Astrocyte of the cerebellum (primary cell): ENCODE data around the gene GRID2.
"Not testable (repeated sequence)": the region's sequence is repeated elsewhere in the genome, so short reads cannot be mapped to it uniquely, and the experiment has no call there.

ENCODE experiments used
- DNase-seq: peaks from one replicate; pipeline ENCODE4 v3.0.0-alpha.2; 2011; ENCODE audit warnings: low read depth
- H3K4me3 ChIP-seq: 2 replicates; pipeline ENCODE4 v1.5.1; 2011; ENCODE audit warnings: mild to moderate bottlenecking, low read depth, low read length, moderate library complexity
- CTCF ChIP-seq: IDR thresholded peaks from 2 replicates; pipeline ENCODE4 v1.5.1; 2012; ENCODE audit warnings: low read length, low read depth, moderate library complexity, mild to moderate bottlenecking; ENCODE audit errors: missing control alignments
- in situ Hi-C: cut with HindIII; loops from 2 replicates; pipeline ENCODE4 v1.10.0; 2017; ENCODE audit warnings: low sequenced_read_pairs

GRID2 gene

DNA sequence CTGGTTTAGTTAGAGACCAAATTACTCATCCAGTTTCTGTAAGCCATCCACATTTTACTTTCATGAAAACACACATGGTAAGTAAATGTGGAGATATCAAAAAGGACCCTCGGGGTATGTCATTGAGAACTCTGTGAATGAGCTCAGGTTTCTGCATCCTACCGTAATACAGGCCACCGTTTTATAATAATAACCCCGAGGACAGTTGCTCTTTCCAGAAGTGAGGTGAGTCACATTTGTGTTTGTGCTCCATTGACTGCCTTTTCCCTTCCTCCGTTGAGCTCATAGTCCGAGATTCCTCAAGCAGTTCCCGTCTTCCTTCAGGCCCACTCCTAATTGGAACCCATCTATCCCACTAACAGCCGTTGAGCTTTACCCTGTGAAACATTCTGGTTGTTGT, 95.3 kb downstream of the GRID2 start:
- no peak overlapping the region for H3K4me3 ChIP-seq
- in situ Hi-C loops, result no loop called here
- no peak for DNase-seq
- TF ChIP-seq CTCF, result no peak

- H3K4me3 ChIP-seq, in situ Hi-C loops, DNase-seq: not testable (repeated sequence)
These were observed 99.8 kb downstream of the GRID2 start for GRCh38 chr4:92403525-92403924.

GRCh38 chr4:92406488-92406887, 102.7 kb downstream of the GRID2 start:
- no peak overlapping the region for H3K4me3 ChIP-seq
- in situ Hi-C loops, result no loop called here
- no peak for DNase-seq
- TF ChIP-seq CTCF, result no peak

DNA sequence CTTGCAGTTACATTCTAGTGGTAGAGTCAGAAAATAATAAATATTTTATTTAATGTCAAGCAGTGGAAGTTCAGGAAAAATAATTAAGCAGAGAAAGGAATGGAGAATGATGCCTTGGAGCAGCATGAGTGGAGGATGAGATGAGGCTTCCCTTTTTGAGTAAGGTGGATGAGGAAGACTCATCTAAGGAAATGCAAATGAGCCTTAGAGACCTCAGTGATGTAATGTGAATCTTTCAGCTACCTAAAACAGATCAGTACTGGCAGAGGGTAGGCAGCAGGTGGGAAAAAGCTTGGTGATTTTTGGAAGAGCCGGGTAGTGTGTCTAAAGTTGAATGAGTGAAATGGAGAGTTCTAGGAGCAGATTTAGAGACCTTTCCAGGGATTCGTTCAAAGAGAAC, 118.2 kb downstream of the GRID2 start:
- no peak overlapping the region for H3K4me3 ChIP-seq
- no peak for DNase-seq
- TF ChIP-seq CTCF, result no peak
- in situ Hi-C loops, result no loop called here

- no peak for DNase-seq
- no peak for TF ChIP-seq CTCF
- in situ Hi-C loops, result no loop called here
These were observed 129.5 kb downstream of the GRID2 start for GRCh38 chr4:92433272-92433758.

GRCh38 chr4:92438722-92439121, 135.0 kb downstream of the GRID2 start:
- H3K4me3 ChIP-seq, in situ Hi-C loops, DNase-seq: not testable (repeated sequence)

More at GRCh38 chr4:92433272-92433758, 129.5 kb downstream of the GRID2 start:
- no peak overlapping the region for H3K4me3 ChIP-seq

DNA sequence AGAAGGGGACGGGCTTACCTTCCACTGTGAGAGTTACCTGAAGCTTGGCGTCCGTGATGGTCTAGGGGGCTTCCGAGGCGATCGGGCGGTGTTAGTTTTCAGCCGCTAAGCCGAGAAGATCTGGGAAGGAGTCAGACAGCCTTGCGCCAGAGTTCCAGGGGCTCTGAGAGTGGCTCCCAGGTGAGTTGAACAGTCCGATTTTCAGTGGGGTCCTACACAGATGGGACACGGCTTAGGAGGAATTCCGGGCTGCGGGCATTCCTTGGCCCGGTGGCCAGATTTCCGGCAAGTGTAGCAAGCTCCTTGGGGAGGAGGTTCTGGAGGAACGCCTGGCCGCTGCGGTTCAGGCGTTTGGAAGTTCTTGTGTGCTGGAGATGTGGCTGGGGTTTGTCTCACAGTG, 138.4 kb downstream of the GRID2 start:
- DNase-seq, H3K4me3 ChIP-seq, in situ Hi-C loops: not testable (repeated sequence)

- DNase-seq, H3K4me3 ChIP-seq, in situ Hi-C loops: not testable (repeated sequence)
These were observed 140.5 kb downstream of the GRID2 start for GRCh38 chr4:92444143-92444843.

GRCh38 chr4:92445127-92445526, 141.4 kb downstream of the GRID2 start:
- in situ Hi-C loops, result no loop called here
- TF ChIP-seq CTCF, result no peak
- no peak for DNase-seq
- H3K4me3 ChIP-seq, result no peak overlapping the region
